Astrocyte of the spinal cord (primary cell): ENCODE data around the gene GPR119.
"Not testable (repeated sequence)": the region's sequence is repeated elsewhere in the genome, so short reads cannot be mapped to it uniquely, and the experiment has no call there.

Experiments used
- DNase-seq: peaks from one replicate; pipeline ENCODE4 v3.0.0; 2011; ENCODE audit warnings: low read depth, low spot score
- H3K4me3 ChIP-seq: 2 replicates; pipeline ENCODE4 v1.5.1; 2011; ENCODE audit warnings: low read depth, mild to moderate bottlenecking, low read length, moderate library complexity
- CTCF ChIP-seq: IDR thresholded peaks from 2 replicates; pipeline ENCODE4 v1.5.1; 2012; ENCODE audit warnings: low read depth, mild to moderate bottlenecking, low read length, inconsistent platforms
- in situ Hi-C: cut with HindIII; loops from 2 replicates; pipeline ENCODE4 v1.10.0; 2017; ENCODE audit warnings: low sequenced_read_pairs

Gene GPR119

GRCh38 chrX:130393451-130394074 lies 8.1 kb upstream of the GPR119 start:
- DNase-seq: peak; percentile 50
- H3K4me3 ChIP-seq: no peak overlapping the region
- TF ChIP-seq CTCF: peak; percentile 79
- in situ Hi-C loops: no loop called here

GRCh38 chrX:130386408-130386808 lies 934 bp upstream of the GPR119 start:
- no peak for DNase-seq
- no peak overlapping the region for H3K4me3 ChIP-seq
- TF ChIP-seq CTCF: no peak
- in situ Hi-C loops: no loop called here

GRCh38 chrX:130378024-130378669 lies 7.3 kb downstream of the GPR119 start:
- H3K4me3 ChIP-seq: no peak overlapping the region
- in situ Hi-C loops: no loop called here
- no peak for TF ChIP-seq CTCF
- no peak for DNase-seq

GRCh38 chrX:130376077-130376476 lies 9.4 kb downstream of the GPR119 start:
- no peak for TF ChIP-seq CTCF
- in situ Hi-C loops: no loop called here
- DNase-seq: no peak
- H3K4me3 ChIP-seq: no peak overlapping the region

- H3K4me3 ChIP-seq, in situ Hi-C loops, DNase-seq: not testable (repeated sequence)
Observed at GRCh38 chrX:130352050-130352449, 33.4 kb downstream of the GPR119 start.

GRCh38 chrX:130351567-130351966 lies 33.9 kb downstream of the GPR119 start:
- in situ Hi-C loops: no loop called here
- no peak for TF ChIP-seq CTCF
- no peak for DNase-seq
- H3K4me3 ChIP-seq: no peak overlapping the region

- in situ Hi-C loops: no loop called here
- DNase-seq: no peak
- no peak overlapping the region for H3K4me3 ChIP-seq
- TF ChIP-seq CTCF: no peak
Observed at GRCh38 chrX:130347321-130347720, 38.2 kb downstream of the GPR119 start.
